GM13977 (cell line): ENCODE data around the gene TFPI.
"Not testable (repeated sequence)": the region's sequence is repeated elsewhere in the genome, so short reads cannot be mapped to it uniquely, and the experiment has no call there.

Experiments
- DNase-seq: peaks from one replicate; pipeline ENCODE4 v3.0.0; 2012; ENCODE audit warnings: low spot score
- CTCF ChIP-seq: IDR thresholded peaks from 2 replicates; pipeline ENCODE4 v1.5.1; 2012; ENCODE audit warnings: mild to moderate bottlenecking, control low read depth; ENCODE audit not compliant: insufficient read depth; ENCODE audit errors: extremely low read depth, missing control alignments
- in situ Hi-C: fragments of 300-500 bp; cut with MboI; formaldehyde crosslinking; loops from one replicate; pipeline ENCODE4 v1.12.0; 2022; ENCODE audit warnings: low sequenced_read_pairs, low pct_unique_long_range_greater_than_20kb, mixed read lengths, inconsistent platforms; ENCODE audit not compliant: unreplicated experiment

The TFPI gene

DNA sequence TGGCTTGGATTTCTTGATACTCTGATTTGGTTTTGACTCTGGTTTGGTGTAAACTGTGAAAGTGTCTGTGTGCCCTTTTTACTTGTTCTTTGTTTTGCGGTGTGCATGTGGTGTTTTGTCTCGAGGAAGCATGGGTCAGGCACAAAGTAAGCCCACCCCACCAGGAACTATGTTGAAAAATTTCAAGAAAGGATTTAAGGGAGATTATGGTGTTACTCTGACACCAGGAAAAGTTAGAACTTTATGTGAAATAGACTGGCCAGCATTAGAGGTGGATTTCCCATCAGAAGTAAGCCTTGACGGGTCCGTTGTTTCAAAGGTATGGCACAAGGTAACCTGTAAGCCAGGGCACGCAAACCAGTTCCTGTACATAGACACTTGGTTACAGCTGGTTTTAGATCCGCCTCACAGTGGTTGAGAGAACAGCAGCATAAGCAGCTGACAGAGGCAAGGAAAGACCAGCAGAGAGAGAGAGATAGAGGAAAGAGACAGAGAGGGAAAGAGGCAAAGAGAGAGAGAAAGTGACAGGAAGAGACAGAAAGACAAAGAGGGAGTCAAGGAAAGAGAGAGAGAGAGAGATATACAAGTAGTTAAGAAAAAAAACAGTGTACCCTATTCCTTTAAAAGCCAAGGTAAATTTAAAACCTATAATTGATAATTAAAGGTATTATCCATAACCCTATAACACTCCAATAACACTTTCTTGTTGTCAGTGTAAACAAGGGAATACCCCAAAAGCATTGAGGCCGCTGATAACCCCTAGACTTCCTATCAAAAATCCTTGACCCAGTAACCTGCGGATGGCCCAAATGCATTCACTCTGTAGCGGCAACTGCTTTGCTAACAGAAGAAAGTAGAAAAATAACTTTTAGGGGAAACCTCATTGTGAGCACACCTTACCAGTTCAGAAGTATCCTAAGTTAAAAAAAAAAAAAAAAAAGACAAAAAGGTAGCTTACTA is 42.6 kb downstream of the TFPI start:
- no peak for TF ChIP-seq CTCF
- no peak for DNase-seq
- in situ Hi-C loops: no loop called here

DNA sequence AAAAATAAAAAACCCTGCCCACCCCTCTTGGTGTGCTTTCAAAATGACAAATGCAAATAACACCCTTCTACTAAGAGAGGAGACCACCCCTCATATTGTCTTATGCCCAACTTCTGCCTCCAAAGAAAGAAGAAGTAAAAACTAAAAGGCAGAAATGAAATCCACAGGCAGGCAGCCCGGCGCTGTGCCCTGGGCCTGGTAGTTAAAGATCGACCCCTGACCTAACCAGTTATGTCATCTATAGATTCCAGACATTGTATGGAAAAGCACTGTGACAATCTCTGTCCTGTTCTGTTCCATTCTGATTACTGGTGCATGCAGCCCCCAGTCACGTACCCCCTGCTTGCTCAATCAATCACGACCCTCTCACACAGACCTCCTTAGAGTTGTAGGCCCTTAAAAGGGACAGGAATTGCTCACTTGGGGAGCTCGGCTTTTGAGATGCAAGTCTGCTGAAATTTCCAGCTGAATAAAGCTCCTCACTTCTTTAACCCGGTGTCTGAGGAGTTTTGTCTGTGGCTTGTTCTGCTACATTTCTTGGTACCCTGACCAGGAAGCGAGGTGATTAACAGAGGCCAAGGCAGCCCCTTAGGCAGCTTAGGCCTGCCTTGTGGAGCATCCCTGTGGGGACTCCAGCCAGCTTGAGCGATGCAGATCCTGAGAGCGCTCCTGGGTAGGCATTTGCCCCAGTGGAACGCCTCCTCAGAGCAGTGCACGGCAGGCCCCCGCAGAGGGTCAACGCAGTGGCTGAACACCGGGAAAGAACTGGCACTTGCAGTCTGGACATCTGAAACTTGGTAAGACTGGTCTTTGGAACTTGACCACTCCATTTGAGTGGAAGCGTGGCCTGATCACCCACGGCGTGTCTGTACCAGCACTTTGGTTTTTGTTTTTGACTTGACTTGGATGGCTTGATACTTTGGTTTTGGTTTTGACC is 43.5 kb downstream of the TFPI start:
- DNase-seq, in situ Hi-C loops: not testable (repeated sequence)

- no peak for TF ChIP-seq CTCF
- in situ Hi-C loops: no loop called here
- DNase-seq: no peak
Observed at GRCh38 chr2:187509667-187510417, 44.4 kb downstream of the TFPI start.

GRCh38 chr2:187506416-187506815 is 47.8 kb downstream of the TFPI start:
- TF ChIP-seq CTCF: no peak
- in situ Hi-C loops: no loop called here
- DNase-seq: no peak

GRCh38 chr2:187505065-187505672 is 49.1 kb downstream of the TFPI start:
- in situ Hi-C loops: no loop called here
- TF ChIP-seq CTCF: no peak
- DNase-seq: no peak

DNA sequence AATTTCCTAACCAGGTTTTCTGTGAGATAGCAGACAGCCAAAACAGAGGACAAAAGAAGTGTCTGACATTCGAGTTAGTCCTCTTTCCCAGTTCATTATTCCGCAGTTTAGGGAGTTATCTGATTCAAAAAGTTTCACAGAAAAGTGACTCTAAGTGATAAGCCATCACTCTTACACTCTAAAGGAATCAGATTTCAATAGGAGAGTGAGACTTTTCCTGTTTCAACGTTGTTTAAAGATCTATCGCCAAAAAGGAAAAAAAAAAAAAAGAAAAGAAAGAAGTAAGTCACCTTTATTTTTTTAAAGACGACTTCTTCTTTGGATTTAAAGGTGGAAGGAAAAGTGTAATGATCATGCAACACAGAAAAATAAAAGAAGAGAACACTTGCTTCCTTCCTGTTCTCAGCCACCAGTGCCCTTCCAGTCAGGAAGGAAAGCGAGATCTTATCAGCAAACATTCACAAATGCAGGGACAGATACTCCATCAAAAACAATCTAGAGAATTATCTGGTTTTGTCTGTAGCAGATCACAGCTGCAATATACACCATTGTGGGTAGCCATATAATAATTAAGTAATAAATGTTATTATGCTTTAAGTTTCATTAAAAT is 49.8 kb downstream of the TFPI start:
- in situ Hi-C loops: no loop called here
- no peak for TF ChIP-seq CTCF
- no peak for DNase-seq
